SU-DHL-6 (cell line): Measurements from ENCODE around the gene ROR1.

Experiments
- H2AFZ ChIP-seq: fragments of 200-600 bp; sonication (generic); 2 replicates; pipeline ENCODE4 v1.6.1; 2014; ENCODE audit warnings: low read depth, mild to moderate bottlenecking, moderate library complexity, mixed read lengths, antibody characterized with exemption, low read length; ENCODE audit not compliant: severe bottlenecking
- H3F3A ChIP-seq: fragments of 200-600 bp; shearing (Covaris generic); 2 replicates; pipeline ENCODE4 v1.6.0; 2016; ENCODE audit warnings: antibody characterized with exemption, mild to moderate bottlenecking; ENCODE audit not compliant: insufficient read depth
- H3K27ac ChIP-seq: fragments of 200-600 bp; sonication (generic); 2 replicates; pipeline ENCODE4 v1.5.1; 2016; ENCODE audit warnings: low read depth, mild to moderate bottlenecking, low read length, moderate library complexity, mixed read lengths
- H3K27me3 ChIP-seq: fragments of 200-600 bp; sonication (generic), shearing (Covaris generic); 2 replicates; pipeline ENCODE4 v1.6.0; 2014; ENCODE audit warnings: mild to moderate bottlenecking, low read length
- H3K36me3 ChIP-seq: fragments of 200-600 bp; sonication (generic); 2 replicates; pipeline ENCODE4 v1.6.1; 2014; ENCODE audit warnings: mild to moderate bottlenecking, low read length, mixed read lengths
- H3K4me2 ChIP-seq: fragments of 300-600, 200-600 bp; shearing (Covaris generic), sonication (generic); 2 replicates; pipeline ENCODE4 v1.6.0; 2014; ENCODE audit warnings: low read length, low read depth, mild to moderate bottlenecking; ENCODE audit not compliant: poor library complexity, severe bottlenecking
- H3K4me3 ChIP-seq: fragments of 200-600 bp; sonication (generic); 2 replicates; pipeline ENCODE4 v1.5.1; 2014; ENCODE audit warnings: antibody characterized with exemption, low read length, mild to moderate bottlenecking, mixed read lengths; ENCODE audit not compliant: insufficient read depth, poor library complexity, severe bottlenecking
- H3K79me2 ChIP-seq: fragments of 200-600 bp; sonication (generic); 2 replicates; pipeline ENCODE4 v1.6.1; 2014; ENCODE audit warnings: mild to moderate bottlenecking, low read length, moderate library complexity; ENCODE audit not compliant: insufficient read depth
- H3K9ac ChIP-seq: fragments of 200-600 bp; sonication (generic); 2 replicates; pipeline ENCODE4 v1.7.0; 2014; ENCODE audit warnings: mild to moderate bottlenecking, low read length
- H3K9me2 ChIP-seq: fragments of 200-600 bp; sonication (generic); replicated peaks from 2 replicates; pipeline ENCODE4 v1.6.1; 2014; ENCODE audit warnings: low read length; ENCODE audit not compliant: insufficient read depth
- H3K9me3 ChIP-seq: fragments of 200-600 bp; sonication (generic); 2 replicates; pipeline ENCODE4 v1.6.1; 2014; ENCODE audit warnings: low read length, mixed read lengths; ENCODE audit not compliant: insufficient read depth
- H4K20me1 ChIP-seq: fragments of 200-600 bp; sonication (generic); 2 replicates; pipeline ENCODE4 v1.6.1; 2014; ENCODE audit warnings: low read depth, mild to moderate bottlenecking, antibody characterized with exemption, low read length, moderate library complexity, mixed read lengths
- EZH2phosphoT487 ChIP-seq: fragments of 200-600 bp; sonication (generic), shearing (Covaris generic); conservative IDR thresholded peaks from 2 replicates; pipeline ENCODE4 v1.6.1; 2018; ENCODE audit warnings: mild to moderate bottlenecking, antibody characterized with exemption, low read length, moderate library complexity, mixed read lengths
- TF ChIP-seq, protein P1 (sequence below): fragments of 200-600 bp; sonication (generic); IDR thresholded peaks from one replicate; pipeline ENCODE4 v1.5.1; 2017; ENCODE audit warnings: antibody characterized with exemption, mild to moderate bottlenecking, low read length, moderate library complexity; ENCODE audit not compliant: insufficient read depth, poor library complexity, severe bottlenecking

The ROR1 gene

GRCh38 chr1:64112281-64112680 is 338.5 kb downstream of the ROR1 start:
- H3K9me3 ChIP-seq, result no peaks in the 10 kb centered on the region
- no peaks in the 10 kb centered on the region for H3K27me3 ChIP-seq
- no peaks in the 10 kb centered on the region for H3K36me3 ChIP-seq
- H4K20me1 ChIP-seq, result no peaks in the 10 kb centered on the region
- no peak overlapping the region for H3K4me2 ChIP-seq
- no peak overlapping the region for H3K27ac ChIP-seq
- H2AFZ ChIP-seq, result no peak overlapping the region
- no peaks in the 10 kb centered on the region for H3K9me2 ChIP-seq
- no peak for TF ChIP-seq EZH2phosphoT487
- TF ChIP-seq, protein P1, sequence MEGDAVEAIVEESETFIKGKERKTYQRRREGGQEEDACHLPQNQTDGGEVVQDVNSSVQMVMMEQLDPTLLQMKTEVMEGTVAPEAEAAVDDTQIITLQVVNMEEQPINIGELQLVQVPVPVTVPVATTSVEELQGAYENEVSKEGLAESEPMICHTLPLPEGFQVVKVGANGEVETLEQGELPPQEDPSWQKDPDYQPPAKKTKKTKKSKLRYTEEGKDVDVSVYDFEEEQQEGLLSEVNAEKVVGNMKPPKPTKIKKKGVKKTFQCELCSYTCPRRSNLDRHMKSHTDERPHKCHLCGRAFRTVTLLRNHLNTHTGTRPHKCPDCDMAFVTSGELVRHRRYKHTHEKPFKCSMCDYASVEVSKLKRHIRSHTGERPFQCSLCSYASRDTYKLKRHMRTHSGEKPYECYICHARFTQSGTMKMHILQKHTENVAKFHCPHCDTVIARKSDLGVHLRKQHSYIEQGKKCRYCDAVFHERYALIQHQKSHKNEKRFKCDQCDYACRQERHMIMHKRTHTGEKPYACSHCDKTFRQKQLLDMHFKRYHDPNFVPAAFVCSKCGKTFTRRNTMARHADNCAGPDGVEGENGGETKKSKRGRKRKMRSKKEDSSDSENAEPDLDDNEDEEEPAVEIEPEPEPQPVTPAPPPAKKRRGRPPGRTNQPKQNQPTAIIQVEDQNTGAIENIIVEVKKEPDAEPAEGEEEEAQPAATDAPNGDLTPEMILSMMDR, result no peak
- H3K79me2 ChIP-seq, result no peaks in the 10 kb centered on the region
- no peaks in the 10 kb centered on the region for H3F3A ChIP-seq
- no peak overlapping the region for H3K9ac ChIP-seq
- H3K4me3 ChIP-seq, result no peak overlapping the region

DNA sequence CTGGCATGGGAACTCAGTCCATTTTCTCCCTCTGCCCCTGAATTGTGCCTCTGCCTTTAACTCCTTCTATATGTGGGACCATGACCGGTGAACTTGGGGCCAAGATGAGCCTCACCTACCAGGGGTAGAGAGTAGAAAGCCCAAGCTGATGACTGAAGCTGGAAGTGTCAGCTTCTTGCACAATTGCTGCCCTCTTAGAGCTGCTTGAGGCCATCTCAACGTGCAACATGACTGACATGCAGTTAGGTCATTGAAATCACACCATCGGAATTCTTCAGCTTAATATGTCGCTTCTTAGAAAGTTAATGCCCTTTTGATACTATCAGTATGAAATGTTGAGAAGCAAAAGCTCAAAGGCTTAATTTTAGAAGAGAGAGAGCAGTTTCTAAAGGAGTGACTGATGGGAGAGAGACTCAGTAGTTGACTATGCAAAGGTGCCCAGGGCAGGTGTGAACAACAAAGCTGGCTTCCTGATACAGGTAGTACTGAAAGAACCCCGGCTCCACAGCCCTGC is 340.3 kb downstream of the ROR1 start:
- Histone ChIP-seq H3K27me3 (no peaks in the 10 kb centered on the region), H3K79me2 (no peaks in the 10 kb centered on the region), H3K27ac (no peak overlapping the region), H3K36me3 (no peaks in the 10 kb centered on the region), H4K20me1 (no peaks in the 10 kb centered on the region), H3K4me2 (no peak overlapping the region), H3K9me3 (no peaks in the 10 kb centered on the region), H3K9me2 (no peaks in the 10 kb centered on the region), H3K9ac (no peak overlapping the region), H2AFZ (no peak overlapping the region), H3K4me3 (no peak overlapping the region), H3F3A (no peaks in the 10 kb centered on the region)
- TF ChIP-seq, protein P1, result no peak
- no peak for TF ChIP-seq EZH2phosphoT487

GRCh38 chr1:64116537-64116936 is 342.7 kb downstream of the ROR1 start:
- Histone ChIP-seq H3K79me2 (no peaks in the 10 kb centered on the region), H4K20me1 (no peaks in the 10 kb centered on the region), H2AFZ (no peak overlapping the region), H3K36me3 (no peaks in the 10 kb centered on the region), H3K9me3 (no peaks in the 10 kb centered on the region), H3K27ac (no peak overlapping the region), H3K9ac (no peak overlapping the region), H3K27me3 (no peaks in the 10 kb centered on the region), H3F3A (no peaks in the 10 kb centered on the region), H3K4me2 (no peak overlapping the region), H3K9me2 (no peaks in the 10 kb centered on the region), H3K4me3 (no peak overlapping the region)
- TF ChIP-seq, protein P1, result no peak
- TF ChIP-seq EZH2phosphoT487, result no peak

- Histone ChIP-seq H3K27ac (no peak overlapping the region), H3F3A (no peaks in the 10 kb centered on the region), H3K4me3 (no peak overlapping the region), H3K9ac (no peak overlapping the region), H3K36me3 (no peaks in the 10 kb centered on the region), H3K9me2 (no peaks in the 10 kb centered on the region), H3K9me3 (no peaks in the 10 kb centered on the region), H3K79me2 (no peaks in the 10 kb centered on the region), H3K27me3 (no peaks in the 10 kb centered on the region), H2AFZ (no peak overlapping the region), H3K4me2 (no peak overlapping the region), H4K20me1 (no peaks in the 10 kb centered on the region)
- TF ChIP-seq, protein P1, result no peak
- no peak for TF ChIP-seq EZH2phosphoT487
Measured at GRCh38 chr1:64117492-64117891, 343.7 kb downstream of the ROR1 start.
